Osteoblast (primary cell): ENCODE measurements around the gene MRPL4. TPM values are rescaled to one million over a fixed set of nuclear protein-coding genes. Genes with fewer than 3 reads are reported as not detected.
A peak's percentile ranks its signal among the peaks of the same experiment; 100 is the strongest.

Experiments
- DNase-seq: peaks from one replicate; pipeline ENCODE4 v3.0.0; 2011; ENCODE audit warnings: low spot score, mixed read lengths; ENCODE audit not compliant: insufficient read length; ENCODE audit errors: missing footprints
- H2AFZ ChIP-seq: 2 replicates; pipeline ENCODE4 v1.6.0; 2011; ENCODE audit warnings: mild to moderate bottlenecking, low read length
- H3K27ac ChIP-seq: 2 replicates; pipeline ENCODE4 v1.5.1; 2011; ENCODE audit warnings: mild to moderate bottlenecking, low read depth, low read length, moderate library complexity
- H3K27me3 ChIP-seq: 2 replicates; pipeline ENCODE4 v1.6.0; 2012; ENCODE audit warnings: mild to moderate bottlenecking, control low read depth, inconsistent platforms, low read length, moderate library complexity; ENCODE audit not compliant: insufficient read depth
- H3K36me3 ChIP-seq: 2 replicates; pipeline ENCODE4 v1.5.1; 2011; ENCODE audit warnings: mild to moderate bottlenecking, low read length, control low read depth, moderate library complexity; ENCODE audit not compliant: insufficient read depth
- H3K4me1 ChIP-seq: 2 replicates; pipeline ENCODE4 v1.5.1; 2011; ENCODE audit warnings: mild to moderate bottlenecking, low read length, control low read depth, moderate library complexity; ENCODE audit not compliant: insufficient read depth
- H3K4me2 ChIP-seq: 2 replicates; pipeline ENCODE4 v1.6.0; 2011; ENCODE audit warnings: mild to moderate bottlenecking, low read length; ENCODE audit not compliant: insufficient read depth
- H3K4me3 ChIP-seq: fragments of 200-600 bp; sonication (generic); 3 replicates; pipeline ENCODE4 v1.5.1; 2012; ENCODE audit warnings: mild to moderate bottlenecking, low read length, inconsistent platforms; ENCODE audit not compliant: insufficient read depth
- H3K79me2 ChIP-seq: 2 replicates; pipeline ENCODE4 v1.6.0; 2012; ENCODE audit warnings: mild to moderate bottlenecking, low read length, control low read depth, inconsistent platforms; ENCODE audit not compliant: insufficient read depth
- H3K9me3 ChIP-seq: 2 replicates; pipeline ENCODE4 v1.5.1; 2011; ENCODE audit warnings: low read depth, low read length, control low read depth
- H4K20me1 ChIP-seq: 2 replicates; pipeline ENCODE4 v1.6.0; 2012; ENCODE audit warnings: mild to moderate bottlenecking, low read length, control low read depth; ENCODE audit not compliant: insufficient read depth
- total RNA-seq: library from RNA; depleted of rRNA; stranded (reverse); fragments of >200 nt; gene quantifications from 2 replicates; pipeline ENCODE4 v1.2.3, GENCODE V29; 2012
- TF ChIP-seq, protein P1 (sequence below): IDR thresholded peaks from 2 replicates; pipeline ENCODE4 v1.5.1; 2011; ENCODE audit warnings: mild to moderate bottlenecking, low read depth, low read length, moderate library complexity; ENCODE audit errors: extremely low read depth

Gene MRPL4
- total RNA-seq, 1 donor, result 37.3 TPM

- no peak overlapping the region for H2AFZ ChIP-seq
- peaks cover 18% of the 10 kb centered on the region for H3K4me1 ChIP-seq
- no peaks in the 10 kb centered on the region for H4K20me1 ChIP-seq
- H3K27me3 ChIP-seq, result no peaks in the 10 kb centered on the region
- H3K27ac ChIP-seq, result peak overlapping the region; percentile 65
- H3K4me2 ChIP-seq, result no peak overlapping the region
- H3K9me3 ChIP-seq, result no peaks in the 10 kb centered on the region
- no peaks in the 10 kb centered on the region for H3K79me2 ChIP-seq
- H3K36me3 ChIP-seq, result no peaks in the 10 kb centered on the region
- peak; percentile 10 for DNase-seq
- TF ChIP-seq, protein P1, sequence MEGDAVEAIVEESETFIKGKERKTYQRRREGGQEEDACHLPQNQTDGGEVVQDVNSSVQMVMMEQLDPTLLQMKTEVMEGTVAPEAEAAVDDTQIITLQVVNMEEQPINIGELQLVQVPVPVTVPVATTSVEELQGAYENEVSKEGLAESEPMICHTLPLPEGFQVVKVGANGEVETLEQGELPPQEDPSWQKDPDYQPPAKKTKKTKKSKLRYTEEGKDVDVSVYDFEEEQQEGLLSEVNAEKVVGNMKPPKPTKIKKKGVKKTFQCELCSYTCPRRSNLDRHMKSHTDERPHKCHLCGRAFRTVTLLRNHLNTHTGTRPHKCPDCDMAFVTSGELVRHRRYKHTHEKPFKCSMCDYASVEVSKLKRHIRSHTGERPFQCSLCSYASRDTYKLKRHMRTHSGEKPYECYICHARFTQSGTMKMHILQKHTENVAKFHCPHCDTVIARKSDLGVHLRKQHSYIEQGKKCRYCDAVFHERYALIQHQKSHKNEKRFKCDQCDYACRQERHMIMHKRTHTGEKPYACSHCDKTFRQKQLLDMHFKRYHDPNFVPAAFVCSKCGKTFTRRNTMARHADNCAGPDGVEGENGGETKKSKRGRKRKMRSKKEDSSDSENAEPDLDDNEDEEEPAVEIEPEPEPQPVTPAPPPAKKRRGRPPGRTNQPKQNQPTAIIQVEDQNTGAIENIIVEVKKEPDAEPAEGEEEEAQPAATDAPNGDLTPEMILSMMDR, result no peak
- no peak overlapping the region for H3K4me3 ChIP-seq
Observed at GRCh38 chr19:10207026-10207425, 45.0 kb upstream of the MRPL4 start.

DNA sequence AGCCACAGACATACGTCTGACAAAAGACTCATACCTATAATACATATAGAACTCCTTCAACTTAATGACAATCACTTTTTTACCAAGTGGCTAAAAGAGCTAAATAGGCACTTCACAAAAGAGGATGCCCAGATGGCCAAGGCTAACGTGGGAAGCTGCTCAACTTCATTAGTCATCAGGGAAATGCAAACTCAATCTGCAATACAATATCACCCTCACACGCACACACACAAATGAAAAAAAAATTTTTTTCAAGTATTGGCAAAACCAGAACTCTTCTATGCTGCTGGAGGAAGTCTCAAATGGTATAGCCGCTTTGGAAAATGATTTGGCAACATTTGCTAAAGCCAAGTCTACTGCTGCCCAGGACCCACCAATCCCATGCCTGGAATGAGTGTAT lies 42.7 kb upstream of the MRPL4 start:
- TF ChIP-seq, protein P1, result no peak
- Histone ChIP-seq H3K36me3 (no peaks in the 10 kb centered on the region), H3K27ac (peak overlapping the region; percentile 45), H3K27me3 (no peaks in the 10 kb centered on the region), H2AFZ (no peak overlapping the region), H3K4me2 (peak overlapping the region; percentile 43), H4K20me1 (no peaks in the 10 kb centered on the region), H3K79me2 (no peaks in the 10 kb centered on the region), H3K4me1 (peaks cover 18% of the 10 kb centered on the region), H3K4me3 (no peak overlapping the region), H3K9me3 (no peaks in the 10 kb centered on the region)
- peak; percentile 68 for DNase-seq

- Histone ChIP-seq H3K27ac (no peak overlapping the region), H3K4me3 (no peak overlapping the region), H2AFZ (no peak overlapping the region), H3K79me2 (no peaks in the 10 kb centered on the region), H3K36me3 (no peaks in the 10 kb centered on the region), H3K4me1 (peaks cover 19% of the 10 kb centered on the region), H3K27me3 (no peaks in the 10 kb centered on the region), H3K4me2 (no peak overlapping the region), H3K9me3 (no peaks in the 10 kb centered on the region), H4K20me1 (no peaks in the 10 kb centered on the region)
- TF ChIP-seq, protein P1, result no peak
- no peak for DNase-seq
Observed at GRCh38 chr19:10211061-10211460, 41.0 kb upstream of the MRPL4 start.

DNA sequence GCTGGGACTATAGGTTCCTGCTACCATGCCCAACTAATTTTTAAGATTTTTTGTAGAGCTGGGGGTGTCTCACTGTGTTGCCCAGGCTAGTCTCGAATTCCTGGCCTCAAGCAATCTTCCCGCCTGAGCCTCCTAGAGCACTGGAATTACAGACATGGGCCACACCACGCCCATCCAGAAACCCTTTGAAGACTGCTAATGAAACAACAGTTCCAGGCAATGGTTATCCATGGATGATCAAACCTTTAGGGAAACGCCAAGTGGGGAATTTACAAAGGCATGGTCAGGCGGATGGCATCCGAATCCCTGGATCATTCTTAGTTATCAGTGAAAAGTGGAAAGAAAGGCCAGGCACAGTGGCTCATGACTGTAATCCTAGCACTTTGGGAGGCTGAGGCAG lies 40.3 kb upstream of the MRPL4 start:
- no peak overlapping the region for H3K27ac ChIP-seq
- H3K79me2 ChIP-seq, result no peaks in the 10 kb centered on the region
- no peak overlapping the region for H2AFZ ChIP-seq
- H3K27me3 ChIP-seq, result no peaks in the 10 kb centered on the region
- H3K9me3 ChIP-seq, result no peaks in the 10 kb centered on the region
- H4K20me1 ChIP-seq, result no peaks in the 10 kb centered on the region
- no peak overlapping the region for H3K4me3 ChIP-seq
- TF ChIP-seq, protein P1, result no peak
- no peaks in the 10 kb centered on the region for H3K36me3 ChIP-seq
- peak; percentile 80 for DNase-seq
- H3K4me1 ChIP-seq, result peaks cover 13% of the 10 kb centered on the region
- no peak overlapping the region for H3K4me2 ChIP-seq
